ENCODE data around the gene LBHD2.

- TF ChIP-seq CTCF (IDR thresholded peaks at IDR 0.05; ENCODE audit: insufficient read depth, low read length, poor library complexity, severe bottlenecking) (no peak), EZH2phosphoT487 (conservative IDR thresholded peaks at IDR 0.05; ENCODE audit: low read length) (no peak)
These were observed 18.8 kb downstream of the LBHD2 start for GRCh38 chr14:103102689-103103260.
